Upper lobe of right lung (tissue), 1 donor: ENCODE measurements around the gene NUP37. TPM values are rescaled to one million over a fixed set of nuclear protein-coding genes. Genes with fewer than 3 reads are reported as not detected.

ENCODE experiments used
- ATAC-seq: fragments of 200-7000 bp; cut with Tn5 transposase; one replicate; pipeline ENCODE4 v1.9.1; 2020; ENCODE audit warnings: mild to moderate bottlenecking, moderate library complexity
- DNase-seq: peaks from one replicate; pipeline ENCODE4 v3.0.0-alpha.2; 2020
- H3K27ac ChIP-seq: fragments of 200-600 bp; one replicate; pipeline ENCODE4 v1.8.0; 2022
- H3K27me3 ChIP-seq: fragments of 200-600 bp; one replicate; pipeline ENCODE4 v1.8.0; 2022; ENCODE audit warnings: mild to moderate bottlenecking
- H3K36me3 ChIP-seq: fragments of 200-600 bp; one replicate; pipeline ENCODE4 v1.8.0; 2022
- H3K4me1 ChIP-seq: fragments of 200-600 bp; one replicate; pipeline ENCODE4 v1.8.0; 2022
- H3K4me3 ChIP-seq: fragments of 200-600 bp; one replicate; pipeline ENCODE4 v1.8.0; 2022; ENCODE audit warnings: mild to moderate bottlenecking
- H3K9me3 ChIP-seq: fragments of 200-600 bp; one replicate; pipeline ENCODE4 v1.8.0; 2022
- intact Hi-C: fragments of 100-400 bp; cut with DNase I; formaldehyde crosslinking; loops from one replicate; pipeline ENCODE4 v1.11.0; 2022
- total RNA-seq: library from RNA; stranded (reverse); fragmentation: NEBNext Ultra II Directional; extraction: Animal tissue kit (Norgen Biotek cat#: 25700); gene quantifications from one replicate; pipeline ENCODE4 v1.2.1, GENCODE V29; 2021
- TF ChIP-seq, protein P1 (sequence below): fragments of 200-600 bp; IDR thresholded peaks from one replicate; pipeline ENCODE4 v1.8.0; 2022; ENCODE audit warnings: antibody characterized with exemption
- donor health status: DM: no; HTN: yes; CAD: no; lungs with severe emphysema.

Gene NUP37
- total RNA-seq, 1 donor from 2014 or later = 17.6 TPM

DNA sequence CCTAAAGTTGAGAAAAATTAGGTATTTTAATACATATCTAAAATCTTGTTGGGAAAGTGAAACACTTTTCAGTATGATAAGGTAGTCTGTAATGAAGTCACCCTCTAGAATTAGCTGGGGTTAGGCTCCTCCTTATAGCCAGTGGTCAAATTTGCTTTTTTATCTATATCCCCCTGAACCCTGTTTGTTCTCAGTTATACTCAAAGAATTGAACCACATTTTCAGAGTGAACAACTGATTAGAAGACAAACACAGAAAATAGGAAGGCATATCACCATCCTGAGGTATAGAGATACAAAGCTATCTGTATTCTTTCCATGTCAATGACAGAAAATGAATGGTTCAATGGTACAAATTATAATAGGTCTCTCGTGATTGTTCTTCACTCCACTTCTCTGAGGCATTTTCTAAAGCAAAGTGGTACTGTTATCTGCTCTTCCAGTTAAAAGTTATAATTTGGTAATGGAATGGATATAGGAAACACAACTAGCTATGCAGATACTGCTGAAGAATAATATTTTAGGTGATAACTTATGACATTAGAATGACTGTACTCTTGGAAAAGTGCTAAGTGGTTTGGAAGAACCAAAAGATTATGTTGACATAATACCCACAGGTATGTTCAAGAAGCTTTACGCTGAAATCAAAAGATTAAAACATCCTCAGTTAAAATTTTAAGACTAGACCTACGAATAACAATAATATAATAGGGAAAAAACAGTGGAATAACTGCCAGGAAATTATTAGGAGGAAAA is 85.7 kb downstream of the NUP37 start:
- peaks cover 60% of the 10 kb centered on the region for H3K36me3 ChIP-seq
- intact Hi-C loops = no loop called here
- TF ChIP-seq, protein P1, sequence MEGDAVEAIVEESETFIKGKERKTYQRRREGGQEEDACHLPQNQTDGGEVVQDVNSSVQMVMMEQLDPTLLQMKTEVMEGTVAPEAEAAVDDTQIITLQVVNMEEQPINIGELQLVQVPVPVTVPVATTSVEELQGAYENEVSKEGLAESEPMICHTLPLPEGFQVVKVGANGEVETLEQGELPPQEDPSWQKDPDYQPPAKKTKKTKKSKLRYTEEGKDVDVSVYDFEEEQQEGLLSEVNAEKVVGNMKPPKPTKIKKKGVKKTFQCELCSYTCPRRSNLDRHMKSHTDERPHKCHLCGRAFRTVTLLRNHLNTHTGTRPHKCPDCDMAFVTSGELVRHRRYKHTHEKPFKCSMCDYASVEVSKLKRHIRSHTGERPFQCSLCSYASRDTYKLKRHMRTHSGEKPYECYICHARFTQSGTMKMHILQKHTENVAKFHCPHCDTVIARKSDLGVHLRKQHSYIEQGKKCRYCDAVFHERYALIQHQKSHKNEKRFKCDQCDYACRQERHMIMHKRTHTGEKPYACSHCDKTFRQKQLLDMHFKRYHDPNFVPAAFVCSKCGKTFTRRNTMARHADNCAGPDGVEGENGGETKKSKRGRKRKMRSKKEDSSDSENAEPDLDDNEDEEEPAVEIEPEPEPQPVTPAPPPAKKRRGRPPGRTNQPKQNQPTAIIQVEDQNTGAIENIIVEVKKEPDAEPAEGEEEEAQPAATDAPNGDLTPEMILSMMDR = no peak
- H3K27me3 ChIP-seq = no peaks in the 10 kb centered on the region
- ATAC-seq (no peak), DNase-seq (no peak)
- no peaks in the 10 kb centered on the region for H3K4me1 ChIP-seq
- H3K9me3 ChIP-seq = no peaks in the 10 kb centered on the region
- no peak overlapping the region for H3K27ac ChIP-seq
- H3K4me3 ChIP-seq = no peak overlapping the region

DNA sequence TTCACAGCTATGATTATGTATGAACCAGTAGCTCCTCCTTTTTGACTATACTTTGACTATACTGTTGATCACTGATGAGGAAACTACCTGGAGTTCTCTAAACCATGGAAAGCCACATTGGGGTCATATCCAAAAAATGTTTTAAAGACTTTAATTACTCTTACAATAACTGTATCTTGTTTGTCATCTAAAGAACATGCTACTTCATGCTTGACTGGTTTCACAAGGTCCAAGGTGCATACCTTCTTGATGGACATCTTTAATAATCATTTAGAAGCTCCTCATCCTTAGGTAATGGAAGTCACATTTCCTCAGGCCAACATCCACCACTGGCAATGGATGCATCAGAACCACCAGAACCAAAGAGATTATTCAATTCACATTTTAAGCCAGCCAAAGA is 88.1 kb downstream of the NUP37 start:
- DNase-seq (no peak), ATAC-seq (no peak)
- intact Hi-C loops = no loop called here
- no peaks in the 10 kb centered on the region for H3K4me1 ChIP-seq
- H3K27ac ChIP-seq = no peak overlapping the region
- H3K9me3 ChIP-seq = no peaks in the 10 kb centered on the region
- H3K36me3 ChIP-seq = peaks cover 38% of the 10 kb centered on the region
- H3K4me3 ChIP-seq = no peak overlapping the region
- TF ChIP-seq, protein P1 = no peak
- no peaks in the 10 kb centered on the region for H3K27me3 ChIP-seq

DNA sequence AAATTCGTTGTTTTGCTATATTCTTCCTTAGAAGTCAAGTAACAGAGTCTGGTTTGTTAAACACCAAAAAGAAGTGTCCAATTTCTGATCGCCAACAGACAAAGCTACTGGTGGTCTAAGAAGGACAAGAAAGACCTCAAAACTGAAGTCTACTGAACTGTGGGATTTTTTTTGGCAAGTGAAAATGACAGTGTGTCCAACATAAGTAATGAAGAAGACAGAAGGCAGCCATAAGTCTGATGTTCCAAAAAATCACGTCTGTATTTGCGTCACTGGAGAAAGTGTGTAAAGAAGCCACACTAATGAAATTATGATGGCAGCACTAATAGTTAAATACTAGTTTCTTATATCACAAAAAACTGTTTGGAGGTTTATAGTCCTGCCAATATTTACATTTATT is 90.8 kb downstream of the NUP37 start:
- no peaks in the 10 kb centered on the region for H3K27me3 ChIP-seq
- intact Hi-C loops = no loop called here
- H3K9me3 ChIP-seq = no peaks in the 10 kb centered on the region
- H3K36me3 ChIP-seq = peaks cover 29% of the 10 kb centered on the region
- ATAC-seq (no peak), DNase-seq (no peak)
- H3K4me3 ChIP-seq = no peak overlapping the region
- H3K27ac ChIP-seq = no peak overlapping the region
- TF ChIP-seq, protein P1 = no peak
- H3K4me1 ChIP-seq = no peaks in the 10 kb centered on the region

DNA sequence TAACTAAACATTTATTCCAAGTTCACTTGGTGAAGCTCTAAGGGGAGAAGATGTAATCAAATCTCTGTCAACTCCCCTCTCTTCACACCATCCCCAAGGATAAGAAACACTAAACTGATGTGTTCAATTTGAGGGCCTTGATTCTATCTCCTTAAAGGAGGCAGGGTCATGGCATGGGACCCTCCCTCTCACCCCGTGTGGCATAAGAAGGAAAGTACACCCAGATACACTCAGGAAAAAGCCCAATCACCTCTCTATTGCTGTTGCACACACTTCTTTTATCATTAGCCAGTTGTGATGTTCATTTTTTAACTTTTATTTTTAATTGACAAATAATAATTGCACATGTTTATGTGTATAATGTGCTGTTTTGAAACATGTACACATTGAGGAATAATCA is 93.2 kb downstream of the NUP37 start:
- H3K4me1 ChIP-seq = peaks cover 4% of the 10 kb centered on the region
- H3K4me3 ChIP-seq = no peak overlapping the region
- H3K36me3 ChIP-seq = peaks cover 12% of the 10 kb centered on the region
- ATAC-seq (no peak), DNase-seq (no peak)
- H3K27me3 ChIP-seq = no peaks in the 10 kb centered on the region
- no peak overlapping the region for H3K27ac ChIP-seq
- intact Hi-C loops = no loop called here
- TF ChIP-seq, protein P1 = no peak
- H3K9me3 ChIP-seq = no peaks in the 10 kb centered on the region

DNA sequence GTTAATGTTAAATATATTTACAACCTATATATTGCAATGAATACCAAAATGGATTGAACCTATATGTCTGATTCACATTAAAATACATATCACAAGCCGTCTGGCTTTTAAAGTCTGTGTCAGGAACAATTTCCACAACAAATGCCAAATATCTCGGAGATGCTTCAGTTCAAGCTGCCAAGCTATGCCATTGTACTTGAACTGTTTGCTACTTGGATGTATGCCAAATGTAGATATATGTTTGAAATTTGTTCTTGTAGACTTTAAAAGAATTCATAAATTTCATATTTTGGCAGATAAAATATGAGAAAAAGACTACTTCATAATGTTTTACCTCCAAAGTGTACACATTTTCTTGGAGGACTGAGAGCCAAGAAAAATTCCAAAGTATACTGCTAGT is 95.1 kb downstream of the NUP37 start:
- Histone ChIP-seq H3K4me1 (peaks cover 4% of the 10 kb centered on the region), H3K36me3 (peaks cover 7% of the 10 kb centered on the region), H3K9me3 (no peaks in the 10 kb centered on the region), H3K27me3 (no peaks in the 10 kb centered on the region), H3K4me3 (no peak overlapping the region), H3K27ac (no peak overlapping the region)
- DNase-seq (no peak), ATAC-seq (no peak)
- intact Hi-C loops = no loop called here
- TF ChIP-seq, protein P1 = no peak
